ENCODE data around the gene HNF4A. TPM values are rescaled to one million over a fixed set of nuclear protein-coding genes. Genes with fewer than 3 reads are reported as not detected.

Gene HNF4A
- total and polyA plus RNA-seq, 2 of the 13 experiments (the other 11 are each of a cell fraction or from before 2014, with no cell fraction given) = 80.9 to 169 TPM

DNA sequence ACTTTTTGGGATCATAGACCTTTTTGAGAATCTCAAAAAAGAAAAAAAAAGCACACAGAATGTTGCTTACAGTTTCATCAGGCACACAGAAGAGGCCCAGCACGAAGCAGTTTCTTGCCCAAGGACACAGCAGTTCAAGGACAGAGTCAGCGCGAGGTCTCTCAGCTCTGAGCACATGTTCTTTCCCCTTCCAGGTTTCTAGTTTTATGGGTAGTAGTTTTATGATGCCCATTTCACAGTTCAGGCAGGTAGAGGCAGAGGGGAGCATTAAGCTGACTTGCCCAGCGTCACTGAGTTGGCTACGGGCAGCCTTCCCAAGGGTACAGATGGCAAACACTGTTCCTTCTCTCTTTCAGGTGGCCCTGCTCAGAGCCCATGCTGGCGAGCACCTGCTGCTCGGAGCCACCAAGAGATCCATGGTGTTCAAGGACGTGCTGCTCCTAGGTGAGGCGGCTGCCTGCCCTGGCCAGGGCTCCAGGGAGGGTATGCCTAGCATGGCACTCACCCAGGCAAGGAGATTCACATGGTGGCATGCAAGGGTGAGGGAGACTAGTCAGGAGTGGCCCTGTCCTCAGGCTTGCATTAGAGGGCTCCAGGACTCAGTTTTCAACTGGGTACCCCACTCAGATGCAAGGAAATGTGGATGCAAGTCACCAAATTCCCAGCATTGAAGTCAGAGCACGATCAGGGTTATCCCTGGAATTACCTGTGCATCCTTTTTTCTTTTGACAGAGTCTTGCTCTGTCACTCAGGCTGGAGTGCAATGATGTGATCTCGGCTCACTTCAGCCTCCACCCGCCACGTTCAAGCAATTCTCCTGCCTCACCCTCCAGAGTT lies 62.8 kb downstream of the HNF4A start (continued):
- TF ChIP-seq, protein P1, sequence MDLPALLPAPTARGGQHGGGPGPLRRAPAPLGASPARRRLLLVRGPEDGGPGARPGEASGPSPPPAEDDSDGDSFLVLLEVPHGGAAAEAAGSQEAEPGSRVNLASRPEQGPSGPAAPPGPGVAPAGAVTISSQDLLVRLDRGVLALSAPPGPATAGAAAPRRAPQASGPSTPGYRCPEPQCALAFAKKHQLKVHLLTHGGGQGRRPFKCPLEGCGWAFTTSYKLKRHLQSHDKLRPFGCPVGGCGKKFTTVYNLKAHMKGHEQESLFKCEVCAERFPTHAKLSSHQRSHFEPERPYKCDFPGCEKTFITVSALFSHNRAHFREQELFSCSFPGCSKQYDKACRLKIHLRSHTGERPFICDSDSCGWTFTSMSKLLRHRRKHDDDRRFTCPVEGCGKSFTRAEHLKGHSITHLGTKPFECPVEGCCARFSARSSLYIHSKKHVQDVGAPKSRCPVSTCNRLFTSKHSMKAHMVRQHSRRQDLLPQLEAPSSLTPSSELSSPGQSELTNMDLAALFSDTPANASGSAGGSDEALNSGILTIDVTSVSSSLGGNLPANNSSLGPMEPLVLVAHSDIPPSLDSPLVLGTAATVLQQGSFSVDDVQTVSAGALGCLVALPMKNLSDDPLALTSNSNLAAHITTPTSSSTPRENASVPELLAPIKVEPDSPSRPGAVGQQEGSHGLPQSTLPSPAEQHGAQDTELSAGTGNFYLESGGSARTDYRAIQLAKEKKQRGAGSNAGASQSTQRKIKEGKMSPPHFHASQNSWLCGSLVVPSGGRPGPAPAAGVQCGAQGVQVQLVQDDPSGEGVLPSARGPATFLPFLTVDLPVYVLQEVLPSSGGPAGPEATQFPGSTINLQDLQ (CRISPR knock-in tag; IDR thresholded peaks at IDR 0.05) = no peak; the same call in 1 of the 2 replicates
- TF ChIP-seq CREB1 (IDR thresholded peaks at IDR 0.05) (no peak), CREB1 (CRISPR knock-in tag; IDR thresholded peaks at IDR 0.05) (no peak), EEA1 (CRISPR knock-in tag; IDR thresholded peaks at IDR 0.05; ENCODE audit: borderline replicate concordance) (peak; percentile 90), ZNF343 (CRISPR knock-in tag; IDR thresholded peaks at IDR 0.05) (0 out of 2 replicates have a peak, but pooled peaks have one; percentile 54), RNF2 (conservative IDR thresholded peaks at IDR 0.05; ENCODE audit: low read depth) (peak; percentile 59), KMT2B (CRISPR knock-in tag; IDR thresholded peaks at IDR 0.05) (0 out of 2 replicates have a peak, but pooled peaks have one; percentile 26), JUND (CRISPR knock-in tag; IDR thresholded peaks at IDR 0.05) (peak; percentile 64; the same call in 1 of the 2 replicates), ZBTB42 (CRISPR knock-in tag; IDR thresholded peaks at IDR 0.05) (0 out of 2 replicates have a peak, but pooled peaks have one; percentile 27), NR2F1 (CRISPR knock-in tag; IDR thresholded peaks at IDR 0.05) (peak; percentile 66 to 72), KDM4B (CRISPR knock-in tag; IDR thresholded peaks at IDR 0.05) (peak; percentile 81; the same call in 1 of the 2 replicates), ESRRA (CRISPR knock-in tag; IDR thresholded peaks at IDR 0.05; ENCODE audit: low read depth) (peak; percentile 80; the same call in 1 of the 2 replicates), RBFOX2 (IDR thresholded peaks at IDR 0.05; ENCODE audit: low read depth, low read length) (peak; percentile 58; the same call in 1 of the 2 replicates), KDM5B (CRISPR knock-in tag; IDR thresholded peaks at IDR 0.05; ENCODE audit: borderline replicate concordance) (peak; percentile 41; the same call in 1 of the 2 replicates), FIP1L1 (IDR thresholded peaks at IDR 0.05; ENCODE audit: borderline replicate concordance, insufficient read depth, low read depth, low read length) (no peak), PAF1 (CRISPR knock-in tag; IDR thresholded peaks at IDR 0.05) (no peak; the same call in none of the 2 replicates), IRF2 (CRISPR knock-in tag; IDR thresholded peaks at IDR 0.05) (peak; percentile 46; the same call in 1 of the 2 replicates), ADNP (CRISPR knock-in tag; IDR thresholded peaks at IDR 0.05) (peak; percentile 98), ZNF264 (CRISPR knock-in tag; IDR thresholded peaks at IDR 0.05) (peak; percentile 83; the same call in 1 of the 2 replicates)
- TF ChIP-seq, protein P2, sequence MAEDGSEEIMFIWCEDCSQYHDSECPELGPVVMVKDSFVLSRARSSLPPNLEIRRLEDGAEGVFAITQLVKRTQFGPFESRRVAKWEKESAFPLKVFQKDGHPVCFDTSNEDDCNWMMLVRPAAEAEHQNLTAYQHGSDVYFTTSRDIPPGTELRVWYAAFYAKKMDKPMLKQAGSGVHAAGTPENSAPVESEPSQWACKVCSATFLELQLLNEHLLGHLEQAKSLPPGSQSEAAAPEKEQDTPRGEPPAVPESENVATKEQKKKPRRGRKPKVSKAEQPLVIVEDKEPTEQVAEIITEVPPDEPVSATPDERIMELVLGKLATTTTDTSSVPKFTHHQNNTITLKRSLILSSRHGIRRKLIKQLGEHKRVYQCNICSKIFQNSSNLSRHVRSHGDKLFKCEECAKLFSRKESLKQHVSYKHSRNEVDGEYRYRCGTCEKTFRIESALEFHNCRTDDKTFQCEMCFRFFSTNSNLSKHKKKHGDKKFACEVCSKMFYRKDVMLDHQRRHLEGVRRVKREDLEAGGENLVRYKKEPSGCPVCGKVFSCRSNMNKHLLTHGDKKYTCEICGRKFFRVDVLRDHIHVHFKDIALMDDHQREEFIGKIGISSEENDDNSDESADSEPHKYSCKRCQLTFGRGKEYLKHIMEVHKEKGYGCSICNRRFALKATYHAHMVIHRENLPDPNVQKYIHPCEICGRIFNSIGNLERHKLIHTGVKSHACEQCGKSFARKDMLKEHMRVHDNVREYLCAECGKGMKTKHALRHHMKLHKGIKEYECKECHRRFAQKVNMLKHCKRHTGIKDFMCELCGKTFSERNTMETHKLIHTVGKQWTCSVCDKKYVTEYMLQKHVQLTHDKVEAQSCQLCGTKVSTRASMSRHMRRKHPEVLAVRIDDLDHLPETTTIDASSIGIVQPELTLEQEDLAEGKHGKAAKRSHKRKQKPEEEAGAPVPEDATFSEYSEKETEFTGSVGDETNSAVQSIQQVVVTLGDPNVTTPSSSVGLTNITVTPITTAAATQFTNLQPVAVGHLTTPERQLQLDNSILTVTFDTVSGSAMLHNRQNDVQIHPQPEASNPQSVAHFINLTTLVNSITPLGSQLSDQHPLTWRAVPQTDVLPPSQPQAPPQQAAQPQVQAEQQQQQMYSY (CRISPR knock-in tag; IDR thresholded peaks at IDR 0.05) = no peak
- TF ChIP-seq, protein P3, sequence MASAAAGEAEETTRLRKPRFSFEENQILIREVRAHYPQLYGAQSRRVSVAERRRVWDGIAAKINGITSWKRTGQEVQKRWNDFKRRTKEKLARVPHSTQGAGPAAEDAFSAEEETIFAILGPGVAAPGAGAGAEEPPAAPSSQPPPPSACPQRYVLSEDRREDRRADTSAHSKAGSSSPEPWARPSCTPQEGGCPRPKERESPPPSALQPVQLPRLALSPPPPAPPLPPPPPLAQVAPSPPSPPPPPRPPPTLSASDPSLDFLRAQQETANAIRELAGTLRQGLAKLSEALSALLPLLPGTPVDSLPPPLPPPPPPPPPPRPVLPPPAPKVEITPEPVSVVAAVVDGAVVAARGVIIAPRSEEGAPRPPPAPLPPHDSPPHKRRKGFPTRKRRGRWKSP (CRISPR knock-in tag; IDR thresholded peaks at IDR 0.05) = peak; percentile 41
- TF ChIP-seq, protein P4, sequence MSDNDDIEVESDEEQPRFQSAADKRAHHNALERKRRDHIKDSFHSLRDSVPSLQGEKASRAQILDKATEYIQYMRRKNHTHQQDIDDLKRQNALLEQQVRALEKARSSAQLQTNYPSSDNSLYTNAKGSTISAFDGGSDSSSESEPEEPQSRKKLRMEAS (IDR thresholded peaks at IDR 0.05) = peak; percentile 88
